ENCODE data around the gene PIK3R1.

- TF ChIP-seq CBX5 (IDR thresholded peaks at IDR 0.05; ENCODE audit: low read depth): no peak
- no peak for TF ChIP-seq SREBF2 (IDR thresholded peaks at IDR 0.05; ENCODE audit: low read length)
- no peak for TF ChIP-seq NFYA (IDR thresholded peaks at IDR 0.05; ENCODE audit: borderline replicate concordance, low read depth, low read length)
- TF ChIP-seq CTCF (IDR thresholded peaks at IDR 0.05 in 2 of 3, conservative IDR thresholded peaks at IDR 0.05 in 1 of 3; ENCODE audit: control insufficient read depth in 2 of 3, extremely low read depth in 1 of 3, insufficient read depth in 1 of 3, low read depth in 3 of 3, low read length in 3 of 3): no peak
- no peak for TF ChIP-seq POLR2AphosphoS5 (IDR thresholded peaks at IDR 0.05; ENCODE audit: low read length)
- TF ChIP-seq CBFB (IDR thresholded peaks at IDR 0.05; ENCODE audit: low read depth): no peak
- TF ChIP-seq MXI1 (IDR thresholded peaks at IDR 0.05; ENCODE audit: low read depth, low read length): no peak
- no peak for TF ChIP-seq MEF2A (IDR thresholded peaks at IDR 0.05; ENCODE audit: insufficient read depth, low read depth, low read length)
- TF ChIP-seq USF1 (IDR thresholded peaks at IDR 0.05; ENCODE audit: borderline replicate concordance, extremely low read length, insufficient read depth, low read depth, low read length): no peak
- no peak for TF ChIP-seq NR2F1 (conservative IDR thresholded peaks at IDR 0.05)
Observed at GRCh38 chr5:68288707-68289134, 73.2 kb downstream of the PIK3R1 start.

Data from GM12878 (cell line).